Gastroesophageal sphincter (tissue), 3 donors: ENCODE measurements around the gene MACF1.

Source experiments
- EP300 ChIP-seq: sonication (generic); formaldehyde crosslinking; IDR thresholded peaks from one replicate; pipeline ENCODE4 v1.6.1; 2017; ENCODE audit warnings: antibody characterized with exemption, mild to moderate bottlenecking
- POLR2A ChIP-seq, 2 donors: fragments of 450-650 bp; IDR thresholded peaks; one replicate each; pipeline ENCODE4 v1.6.1; 2017; ENCODE audit warnings: antibody characterized with exemption in 2 of 2, mild to moderate bottlenecking in 2 of 2, moderate library complexity in 1 of 2
- POLR2AphosphoS5 ChIP-seq: sonication (generic); formaldehyde crosslinking; IDR thresholded peaks from one replicate; pipeline ENCODE4 v1.6.1; 2017; ENCODE audit warnings: antibody characterized with exemption
- TF ChIP-seq, protein P1 (sequence below), 4 experiments: fragments of 200-600 bp in 2 of 4; fragments of 450-650 bp in 2 of 4; sonication (generic) in 1 of 4; IDR thresholded peaks; one replicate each; pipeline ENCODE4 v1.5.1; 2017 to 2019; ENCODE audit warnings: antibody characterized with exemption in 4 of 4, mild to moderate bottlenecking in 2 of 4, moderate library complexity in 2 of 4

DNA sequence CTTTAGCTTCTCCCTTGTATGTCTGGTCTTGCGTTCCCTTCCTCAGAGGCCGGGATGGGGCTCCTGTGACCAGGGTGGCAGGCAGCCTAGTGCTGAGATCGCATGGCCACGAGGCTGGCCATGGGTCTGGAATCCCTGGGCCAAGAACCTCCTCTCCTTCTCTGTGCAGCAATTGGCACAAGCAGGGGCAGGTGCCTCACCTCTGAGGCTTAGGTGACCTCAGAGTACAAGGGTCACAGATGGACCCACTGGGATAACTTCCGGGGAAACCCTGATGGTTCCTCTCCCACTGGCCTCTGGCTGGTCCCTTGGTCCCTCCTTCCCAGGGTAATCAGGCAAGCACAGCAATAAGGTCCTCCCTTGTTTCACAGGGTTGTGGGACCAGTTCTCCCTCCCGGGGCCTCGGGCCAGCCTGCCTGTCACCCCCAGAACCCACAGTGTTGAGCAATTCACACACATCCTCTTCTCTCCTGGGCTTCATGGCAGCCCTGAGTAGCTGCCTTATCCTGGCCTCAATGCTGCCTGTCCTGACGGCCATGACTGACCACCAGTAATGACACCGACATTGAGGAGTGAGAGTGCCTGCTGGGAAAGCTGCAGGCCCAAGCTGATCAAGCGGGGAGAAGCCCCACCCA lies 325.5 kb downstream of the MACF1 start:
- TF ChIP-seq, protein P1, sequence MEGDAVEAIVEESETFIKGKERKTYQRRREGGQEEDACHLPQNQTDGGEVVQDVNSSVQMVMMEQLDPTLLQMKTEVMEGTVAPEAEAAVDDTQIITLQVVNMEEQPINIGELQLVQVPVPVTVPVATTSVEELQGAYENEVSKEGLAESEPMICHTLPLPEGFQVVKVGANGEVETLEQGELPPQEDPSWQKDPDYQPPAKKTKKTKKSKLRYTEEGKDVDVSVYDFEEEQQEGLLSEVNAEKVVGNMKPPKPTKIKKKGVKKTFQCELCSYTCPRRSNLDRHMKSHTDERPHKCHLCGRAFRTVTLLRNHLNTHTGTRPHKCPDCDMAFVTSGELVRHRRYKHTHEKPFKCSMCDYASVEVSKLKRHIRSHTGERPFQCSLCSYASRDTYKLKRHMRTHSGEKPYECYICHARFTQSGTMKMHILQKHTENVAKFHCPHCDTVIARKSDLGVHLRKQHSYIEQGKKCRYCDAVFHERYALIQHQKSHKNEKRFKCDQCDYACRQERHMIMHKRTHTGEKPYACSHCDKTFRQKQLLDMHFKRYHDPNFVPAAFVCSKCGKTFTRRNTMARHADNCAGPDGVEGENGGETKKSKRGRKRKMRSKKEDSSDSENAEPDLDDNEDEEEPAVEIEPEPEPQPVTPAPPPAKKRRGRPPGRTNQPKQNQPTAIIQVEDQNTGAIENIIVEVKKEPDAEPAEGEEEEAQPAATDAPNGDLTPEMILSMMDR (IDR thresholded peaks at IDR 0.05), result no peak
- TF ChIP-seq EP300 (no peak), POLR2A (IDR thresholded peaks at IDR 0.05) (no peak), POLR2AphosphoS5 (no peak)
